GM18909 (cell line): Measurements from ENCODE around the gene C6orf132.

Experiments
- ATAC-seq: cut with Tn5 transposase; IDR thresholded peaks from one replicate; pipeline ENCODE4 v1.9.1; 2021; ENCODE audit warnings: mild to moderate bottlenecking; ENCODE audit not compliant: unreplicated experiment, poor library complexity

Gene C6orf132

GRCh38 chr6:42086046-42087035, 56.1 kb downstream of the C6orf132 start:
- no peak for ATAC-seq

DNA sequence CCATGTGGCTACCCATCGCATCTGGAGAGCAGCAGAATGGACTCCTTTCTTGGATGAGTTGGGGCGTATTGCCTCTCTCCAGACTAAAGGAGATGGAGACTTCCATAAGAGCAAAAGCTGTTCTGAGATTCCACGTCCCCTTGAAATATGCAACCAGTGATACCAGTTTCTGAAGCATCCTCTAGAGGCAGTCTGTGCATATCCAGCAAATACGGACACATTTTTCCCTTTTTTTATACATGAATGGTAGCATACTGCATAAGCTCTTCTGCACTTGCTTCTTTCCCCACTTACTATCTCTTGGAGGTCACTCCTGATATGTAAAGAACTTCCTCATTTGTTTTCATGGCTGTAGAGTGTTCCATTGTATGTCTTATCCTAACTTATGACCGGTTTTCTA, 57.5 kb downstream of the C6orf132 start:
- no peak for ATAC-seq

GRCh38 chr6:42083530-42083929, 58.9 kb downstream of the C6orf132 start:
- ATAC-seq: no peak

GRCh38 chr6:42079941-42080464, 62.4 kb downstream of the C6orf132 start:
- ATAC-seq: no peak

GRCh38 chr6:42078386-42078785, 64.0 kb downstream of the C6orf132 start:
- no peak for ATAC-seq

- ATAC-seq: no peak
These were observed 67.1 kb downstream of the C6orf132 start for GRCh38 chr6:42075159-42075838.

DNA sequence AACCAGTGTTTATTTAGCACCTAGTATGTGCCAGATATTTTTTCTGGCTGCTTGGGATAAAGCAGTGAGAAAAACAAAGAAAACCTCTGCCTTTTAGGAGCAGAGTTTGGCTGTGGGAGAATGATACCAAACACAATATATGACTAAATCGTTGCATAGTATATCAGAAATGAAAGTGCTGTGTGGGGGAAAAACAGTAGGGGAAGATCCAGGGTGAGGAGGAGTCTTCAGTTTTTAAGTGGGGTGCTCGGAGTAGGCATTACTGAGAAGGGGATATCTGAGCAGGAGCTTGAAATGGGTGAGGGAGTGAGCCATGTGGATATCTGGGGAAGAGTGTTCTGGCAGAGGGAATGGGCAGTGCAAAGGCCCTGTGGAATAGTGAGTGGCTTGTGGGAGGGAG, 69.1 kb downstream of the C6orf132 start:
- ATAC-seq: no peak

DNA sequence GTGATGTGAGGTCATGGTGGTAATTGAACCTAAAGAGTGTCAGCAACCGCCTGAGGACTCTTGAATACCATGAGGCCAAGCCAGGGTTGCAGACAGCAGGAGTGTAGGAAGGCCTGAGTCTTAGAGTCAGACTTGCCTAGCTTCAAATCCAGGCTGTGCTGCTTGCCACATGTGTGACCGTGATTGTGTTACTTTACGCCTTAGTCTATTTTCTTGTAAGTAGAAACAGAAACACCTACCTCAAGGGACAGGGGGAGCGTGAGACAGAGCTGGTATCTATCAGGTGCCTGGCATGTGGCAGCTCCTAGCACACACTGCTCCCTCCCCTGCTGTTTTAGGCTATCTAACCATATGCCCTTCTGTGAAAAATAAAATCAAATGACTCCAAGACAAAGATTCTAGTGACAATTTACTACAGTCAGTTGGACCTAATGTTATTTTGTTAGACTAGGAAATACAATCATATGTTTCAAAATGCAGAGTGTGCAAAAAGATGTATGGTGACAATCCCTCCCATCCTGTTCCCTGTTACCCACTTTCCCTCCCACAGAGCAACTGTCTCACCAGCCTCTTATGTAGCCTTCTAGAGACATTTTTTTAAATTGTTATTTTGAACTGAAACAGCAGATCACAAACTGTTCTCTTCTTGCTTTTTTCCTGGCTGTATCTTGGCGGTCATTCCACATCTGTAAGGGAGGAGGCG, 70.4 kb downstream of the C6orf132 start:
- ATAC-seq: no peak

GRCh38 chr6:42068872-42069522, 73.4 kb downstream of the C6orf132 start:
- ATAC-seq: no peak

DNA sequence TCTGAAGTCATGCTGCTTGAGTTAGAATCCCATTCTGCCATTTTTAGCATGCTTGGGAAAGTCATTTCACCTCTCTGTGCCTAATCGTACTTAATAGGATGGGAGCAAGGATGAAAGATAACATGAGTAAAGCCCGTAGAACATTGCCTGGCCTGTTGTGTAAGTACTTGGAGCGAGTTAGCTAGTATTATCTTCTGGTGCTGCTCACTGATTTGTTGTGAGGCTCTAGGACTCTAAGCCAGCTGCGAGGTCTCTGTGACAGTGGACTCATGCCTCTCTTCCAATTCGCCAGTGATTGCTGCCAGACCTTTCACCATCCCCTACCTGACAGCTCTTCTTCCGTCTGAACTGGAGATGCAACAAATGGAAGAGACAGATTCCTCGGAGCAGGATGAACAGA, 74.2 kb downstream of the C6orf132 start:
- no peak for ATAC-seq

DNA sequence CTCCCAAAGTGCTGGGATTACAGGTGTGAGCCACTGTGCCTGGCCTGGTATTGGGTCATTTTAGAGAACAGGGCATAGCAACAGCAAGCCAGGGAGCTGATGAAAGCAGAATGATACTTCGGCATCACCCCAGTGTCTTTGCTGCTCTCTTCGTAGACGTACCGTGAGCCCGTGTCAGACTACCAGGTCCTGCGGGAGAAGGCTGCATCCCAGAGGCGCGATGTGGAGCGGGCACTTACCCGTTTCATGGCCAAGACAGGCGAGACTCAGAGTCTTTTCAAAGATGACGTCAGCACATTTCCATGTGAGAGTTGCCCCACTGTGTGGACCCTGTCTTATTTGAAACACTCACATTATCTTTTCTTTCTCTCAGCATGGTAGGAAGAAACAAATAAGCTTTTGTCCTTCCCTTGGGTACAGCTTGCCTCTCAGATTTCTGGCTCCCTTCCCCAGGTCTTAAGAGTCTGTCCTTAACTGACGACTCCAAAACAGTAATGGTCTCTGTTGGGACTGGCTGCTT, 76.2 kb downstream of the C6orf132 start:
- ATAC-seq: no peak

GRCh38 chr6:42059743-42060142, 82.7 kb downstream of the C6orf132 start:
- no peak for ATAC-seq

DNA sequence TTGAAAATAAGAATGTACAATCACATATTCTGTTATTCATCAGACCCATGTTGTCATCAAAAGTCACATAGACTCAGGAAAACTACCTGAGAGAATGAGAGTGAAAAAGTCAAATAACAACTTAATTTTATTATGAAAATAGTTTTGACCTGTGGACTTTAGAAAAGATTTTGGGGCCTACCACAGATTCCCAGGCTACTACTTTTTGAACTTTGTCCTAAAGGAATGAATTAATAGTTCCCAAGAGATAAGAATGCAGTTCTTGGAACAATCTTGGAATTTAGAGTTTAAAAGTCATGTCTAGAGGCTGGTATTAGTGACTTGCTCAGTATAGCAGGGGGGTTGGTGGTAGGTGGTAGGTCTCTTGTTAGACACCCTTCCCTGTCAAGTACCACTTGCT, 88.8 kb downstream of the C6orf132 start:
- no peak for ATAC-seq

DNA sequence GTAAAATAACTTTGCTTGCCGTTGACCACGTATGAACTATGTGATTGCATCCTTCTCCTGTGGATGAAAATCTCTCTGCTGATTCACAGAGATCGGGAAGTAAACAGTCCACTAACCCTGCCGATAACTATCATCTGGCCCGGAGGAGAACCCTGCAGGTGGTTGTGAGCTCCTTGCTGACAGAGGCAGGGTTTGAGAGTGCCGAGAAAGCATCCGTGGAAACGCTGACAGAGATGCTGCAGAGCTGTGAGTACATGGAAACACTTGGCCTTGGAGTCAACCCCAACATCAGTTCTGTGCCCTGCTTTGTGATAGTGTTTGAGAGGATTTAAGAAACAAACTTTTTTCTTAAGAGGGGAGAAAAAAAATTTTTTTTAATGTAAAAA, 91.2 kb downstream of the C6orf132 start:
- no peak for ATAC-seq
